HG03045 (cell line): Measurements from ENCODE around the gene CFAP410.
"Not testable (repeated sequence)": the region's sequence is repeated elsewhere in the genome, so short reads cannot be mapped to it uniquely, and the experiment has no call there.

Source experiments
- ATAC-seq: cut with Tn5 transposase; IDR thresholded peaks from one replicate; pipeline ENCODE4 v1.9.1; 2021; ENCODE audit warnings: mild to moderate bottlenecking, moderate library complexity; ENCODE audit not compliant: unreplicated experiment

The CFAP410 gene

DNA sequence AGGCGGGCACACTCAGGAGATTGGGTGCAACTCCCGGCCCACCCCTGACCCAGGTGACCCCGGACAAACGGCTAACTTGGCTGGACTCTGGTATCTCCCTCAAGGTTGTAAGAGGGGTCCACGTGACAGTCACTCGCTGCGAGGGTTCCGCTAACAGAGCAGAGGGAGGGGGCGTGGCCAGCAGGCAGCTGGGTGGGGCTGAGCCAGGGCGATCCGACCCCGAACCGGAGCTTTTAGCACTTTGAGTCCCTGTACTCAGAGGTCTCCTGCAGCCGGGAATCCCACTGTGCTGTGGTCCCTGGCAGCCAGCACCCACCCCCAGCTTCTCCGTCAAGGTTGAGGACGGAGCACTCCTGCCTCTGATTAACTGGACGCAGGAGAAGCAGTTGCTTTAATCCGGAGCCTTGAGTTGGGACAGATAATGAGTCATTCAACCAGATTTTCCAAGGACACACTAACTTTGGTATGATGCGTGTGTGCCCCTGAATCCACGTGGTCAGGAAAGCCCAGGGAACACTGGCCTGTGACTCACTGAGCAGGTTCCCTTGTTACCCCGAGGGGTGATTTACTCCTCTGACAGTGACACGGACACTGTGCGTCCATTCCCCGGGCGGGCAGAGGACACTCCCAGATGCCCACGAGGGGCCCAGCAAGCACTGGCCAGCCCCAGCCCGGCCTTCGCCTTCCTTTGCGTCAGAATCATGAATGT is 31.0 kb upstream of the CFAP410 start:
- no peak for ATAC-seq

DNA sequence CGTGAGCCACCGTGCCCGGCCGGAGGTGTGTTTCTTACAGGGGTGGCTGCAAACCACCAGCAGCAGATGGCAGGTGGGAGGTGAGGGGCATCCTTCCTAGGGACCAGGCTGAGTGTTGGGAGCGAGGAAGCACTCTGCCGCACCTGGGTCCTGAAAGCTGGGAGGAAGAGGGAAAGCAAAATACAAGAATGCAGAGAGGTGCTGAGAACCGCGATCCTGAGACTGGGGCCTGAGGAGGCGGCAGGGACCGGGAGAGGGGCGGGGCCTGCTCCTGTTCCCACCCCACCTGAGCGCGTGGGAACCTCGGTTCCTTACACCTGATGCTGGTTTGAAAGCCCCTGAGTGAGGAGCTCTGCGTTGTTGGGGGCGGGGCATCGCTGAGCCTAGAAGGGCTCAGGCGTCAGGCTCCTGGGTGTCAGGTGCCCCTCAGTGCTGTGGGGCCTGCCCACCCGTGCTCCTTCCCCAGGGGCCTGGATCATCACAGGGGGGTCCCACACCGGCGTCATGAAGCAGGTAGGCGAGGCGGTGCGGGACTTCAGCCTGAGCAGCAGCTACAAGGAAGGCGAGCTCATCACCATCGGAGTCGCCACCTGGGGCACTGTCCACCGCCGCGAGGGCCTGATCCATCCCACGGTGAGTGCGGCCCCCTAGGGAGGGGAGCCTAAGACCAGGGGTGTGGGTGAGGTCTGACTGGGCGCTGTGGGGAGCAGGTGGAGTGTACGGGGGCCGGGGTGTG is 29.7 kb upstream of the CFAP410 start:
- ATAC-seq = no peak

DNA sequence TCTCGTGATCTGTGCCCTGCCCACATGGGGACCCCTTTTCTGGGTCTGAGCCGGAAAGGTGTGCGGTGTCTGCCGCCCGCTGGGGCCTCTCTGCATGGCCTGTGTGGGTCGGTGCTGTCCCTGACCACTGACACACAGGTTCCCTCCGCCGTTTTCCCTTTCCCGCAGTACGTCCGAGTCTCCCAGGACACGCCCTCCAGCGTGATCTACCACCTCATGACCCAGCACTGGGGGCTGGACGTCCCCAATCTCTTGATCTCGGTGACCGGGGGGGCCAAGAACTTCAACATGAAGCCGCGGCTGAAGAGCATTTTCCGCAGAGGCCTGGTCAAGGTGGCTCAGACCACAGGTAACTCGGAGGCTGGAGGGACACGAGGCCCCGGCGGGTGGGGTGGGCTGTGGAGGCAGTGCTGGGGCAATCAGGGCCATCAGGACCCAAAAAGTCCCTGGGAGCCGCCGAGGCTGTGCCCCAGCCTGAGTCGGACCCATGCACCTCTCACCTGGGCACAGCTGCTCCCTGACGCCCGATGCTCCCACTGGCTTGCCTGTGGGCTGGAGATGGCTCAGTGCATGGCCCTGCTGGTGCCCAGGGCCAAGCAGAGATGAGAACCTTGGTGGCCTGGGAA is 27.5 kb upstream of the CFAP410 start:
- ATAC-seq = no peak

DNA sequence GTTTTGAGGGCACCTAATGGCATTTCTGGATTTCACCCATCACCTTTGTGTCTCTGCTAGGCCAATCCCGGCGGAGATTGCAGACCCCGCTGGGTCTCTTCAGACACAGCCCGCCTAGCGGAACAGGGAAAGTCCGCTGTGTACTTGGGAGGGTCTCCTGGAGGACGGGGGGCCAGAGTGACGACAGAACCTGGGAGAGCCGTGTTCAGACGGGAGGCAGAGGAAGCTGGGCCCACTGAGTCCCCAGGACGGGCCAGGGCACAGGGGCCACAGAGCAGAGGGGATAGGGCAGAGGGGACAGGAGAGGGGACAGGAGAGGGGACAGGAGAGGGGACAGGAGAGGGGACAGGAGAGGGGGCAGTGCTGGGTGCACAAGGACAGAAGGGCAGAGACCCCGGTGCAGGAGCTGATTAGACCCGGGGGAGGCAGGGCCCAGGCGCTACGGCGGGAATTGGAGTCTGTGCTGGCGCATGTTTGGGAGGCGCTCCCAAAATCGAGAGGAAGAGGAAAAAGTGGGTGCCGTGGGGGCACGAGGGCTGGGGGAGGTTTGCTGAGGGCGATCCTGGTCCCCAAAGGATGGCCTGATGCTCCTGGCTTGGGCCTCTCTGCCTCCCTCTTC is 26.9 kb upstream of the CFAP410 start:
- no peak for ATAC-seq

DNA sequence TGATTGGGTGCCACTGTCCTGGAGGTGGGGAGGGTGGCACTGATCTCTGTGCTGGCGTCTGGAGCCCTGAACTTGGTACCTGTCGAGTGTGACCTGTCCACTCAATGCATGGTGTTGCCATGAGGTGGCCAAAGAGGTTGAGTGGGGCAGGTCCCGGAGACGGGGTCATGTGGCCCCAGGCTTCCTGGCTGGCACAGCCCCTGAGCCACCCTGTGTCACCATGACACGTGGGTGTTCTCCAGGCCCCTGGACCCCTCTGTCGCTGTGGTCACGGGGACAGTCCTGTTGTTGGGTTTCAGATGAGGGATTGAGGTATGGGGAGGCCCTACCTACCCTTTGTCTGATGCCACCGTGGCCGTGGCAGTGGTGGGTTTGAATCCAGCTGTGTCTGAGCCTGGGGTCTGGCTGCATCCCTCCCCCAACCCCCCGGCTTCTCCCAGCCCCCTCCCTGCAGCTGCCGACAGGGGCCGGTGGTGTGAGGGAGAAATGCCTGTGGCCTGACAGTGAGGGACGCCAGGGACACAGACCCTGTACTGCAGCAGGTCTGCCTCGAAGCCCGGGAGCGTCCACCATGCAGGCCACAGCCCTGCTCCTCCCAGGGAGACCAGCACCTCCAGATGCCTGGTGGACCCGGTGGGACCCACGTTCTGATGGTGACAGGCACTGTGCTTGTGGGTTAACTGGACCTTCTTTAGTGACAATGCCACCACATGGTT is 26.2 kb upstream of the CFAP410 start:
- ATAC-seq = no peak

DNA sequence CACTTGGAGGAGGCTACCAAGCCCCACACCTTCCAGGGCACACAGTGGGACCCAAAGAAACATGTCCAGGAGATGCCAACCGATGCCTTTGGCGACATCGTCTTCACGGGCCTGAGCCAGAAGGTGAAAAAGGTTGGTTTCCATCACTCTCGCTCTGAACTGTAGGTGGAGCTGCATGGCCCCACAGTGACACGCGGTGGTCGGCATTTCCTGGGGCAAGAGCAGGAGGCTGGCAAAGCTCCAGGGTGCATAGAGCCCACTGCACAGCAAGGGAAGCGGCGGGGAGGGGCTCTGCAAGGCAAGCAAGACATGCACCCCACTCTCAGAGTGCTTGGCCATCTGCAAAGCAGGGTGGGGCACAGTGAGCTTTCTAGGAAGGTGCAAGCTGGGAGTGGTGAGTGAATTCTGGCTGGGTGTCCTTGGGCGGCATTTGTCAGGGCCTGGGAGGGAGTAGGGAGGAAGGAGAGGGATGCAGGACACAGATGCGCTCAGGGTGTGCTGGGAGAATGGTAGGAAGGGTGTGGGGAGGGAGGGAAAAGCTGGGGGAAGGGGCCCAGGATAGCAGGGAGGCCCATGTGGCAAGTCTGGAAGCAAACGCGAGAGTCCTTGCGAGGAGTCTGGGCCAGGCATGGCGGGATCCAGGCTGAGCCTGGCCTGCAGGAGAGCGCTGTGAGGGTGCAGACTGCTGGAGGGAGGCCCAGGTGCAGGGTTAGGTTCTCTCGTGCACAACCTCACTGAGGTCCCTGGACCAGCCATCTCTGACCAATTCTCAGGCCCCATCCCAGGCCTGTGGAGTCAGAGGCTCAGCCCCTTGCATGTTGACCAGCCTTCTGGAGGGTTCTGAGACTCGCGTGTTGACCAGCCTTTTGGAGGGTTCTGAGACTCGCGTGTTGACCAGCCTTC is 25.2 kb upstream of the CFAP410 start:
- no peak for ATAC-seq

DNA sequence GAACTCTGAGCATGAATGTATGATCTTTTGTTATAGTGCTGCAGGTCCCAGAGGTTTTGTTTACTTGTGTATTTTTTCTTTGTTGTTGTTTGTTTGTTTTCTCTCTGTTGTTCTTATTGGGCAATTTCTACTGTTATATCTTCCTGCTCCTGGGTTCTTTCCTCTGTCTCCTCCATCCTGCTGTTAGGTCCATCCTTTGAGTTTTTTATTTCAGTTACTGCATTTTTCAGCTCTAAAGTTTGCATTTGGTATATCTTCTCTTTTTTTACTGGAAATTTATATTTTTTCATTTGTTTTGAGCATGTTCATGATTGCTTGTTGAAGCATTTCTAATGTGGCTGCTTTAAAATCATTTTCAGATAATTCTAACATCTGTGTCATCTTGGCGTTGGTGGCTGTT is 24.1 kb upstream of the CFAP410 start:
- ATAC-seq = no peak

DNA sequence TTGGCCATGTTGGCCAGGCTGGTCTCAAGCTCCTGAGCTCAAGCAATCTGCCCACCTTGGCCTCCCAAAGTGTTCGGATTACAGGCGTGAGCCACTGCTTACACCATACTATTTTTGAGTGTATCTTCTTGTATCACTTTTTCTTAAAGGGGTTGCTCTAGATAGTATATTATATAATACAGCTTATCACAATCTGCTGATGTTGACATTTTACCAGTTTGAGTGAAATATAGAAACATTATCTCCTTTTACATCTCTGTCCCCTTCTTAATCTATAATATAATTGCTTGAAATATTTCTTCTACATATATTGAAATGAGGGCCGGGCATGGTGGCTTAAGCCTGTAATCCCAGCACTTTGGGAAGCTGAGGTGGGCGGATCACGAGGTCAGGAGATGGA is 22.7 kb upstream of the CFAP410 start:
- ATAC-seq = not testable (repeated sequence)

DNA sequence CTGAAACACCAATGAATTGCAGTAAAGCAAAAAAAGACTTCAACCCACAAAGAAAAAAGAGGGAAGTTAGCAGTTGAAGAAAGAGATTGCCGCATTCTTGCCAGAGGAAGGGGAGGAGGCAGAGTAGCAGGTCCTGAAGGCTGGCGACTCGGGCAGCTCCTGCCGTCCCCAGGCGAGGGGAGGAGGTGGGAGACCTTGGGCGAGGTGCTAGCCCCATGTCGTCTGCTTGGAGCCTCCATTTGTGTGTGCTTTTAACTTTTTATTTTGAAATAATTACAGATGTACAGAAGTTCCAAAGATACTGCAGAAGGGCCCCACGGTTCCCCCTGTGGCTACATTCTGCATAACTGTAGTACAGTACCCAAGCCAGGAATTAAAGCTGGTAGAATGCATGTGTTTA is 21.0 kb upstream of the CFAP410 start:
- ATAC-seq = no peak

DNA sequence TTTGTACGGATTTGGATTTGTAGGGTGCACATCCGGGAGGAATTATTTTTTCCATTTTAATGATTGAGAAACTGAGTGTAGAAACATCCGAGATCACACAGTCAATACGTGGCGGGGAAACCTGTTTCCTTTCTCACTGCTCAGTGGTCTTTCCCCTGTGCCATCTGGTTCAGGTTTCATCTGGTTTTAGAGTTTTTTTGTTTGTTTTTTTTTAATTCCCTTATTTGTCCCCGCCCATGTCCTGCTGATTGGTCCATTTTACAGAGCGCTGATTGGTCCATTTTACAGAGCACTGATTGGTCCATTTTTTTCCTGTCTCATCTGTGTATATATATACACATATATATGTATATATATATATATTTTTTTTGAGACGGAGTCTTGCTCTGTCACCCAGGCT is 20.2 kb upstream of the CFAP410 start:
- no peak for ATAC-seq

DNA sequence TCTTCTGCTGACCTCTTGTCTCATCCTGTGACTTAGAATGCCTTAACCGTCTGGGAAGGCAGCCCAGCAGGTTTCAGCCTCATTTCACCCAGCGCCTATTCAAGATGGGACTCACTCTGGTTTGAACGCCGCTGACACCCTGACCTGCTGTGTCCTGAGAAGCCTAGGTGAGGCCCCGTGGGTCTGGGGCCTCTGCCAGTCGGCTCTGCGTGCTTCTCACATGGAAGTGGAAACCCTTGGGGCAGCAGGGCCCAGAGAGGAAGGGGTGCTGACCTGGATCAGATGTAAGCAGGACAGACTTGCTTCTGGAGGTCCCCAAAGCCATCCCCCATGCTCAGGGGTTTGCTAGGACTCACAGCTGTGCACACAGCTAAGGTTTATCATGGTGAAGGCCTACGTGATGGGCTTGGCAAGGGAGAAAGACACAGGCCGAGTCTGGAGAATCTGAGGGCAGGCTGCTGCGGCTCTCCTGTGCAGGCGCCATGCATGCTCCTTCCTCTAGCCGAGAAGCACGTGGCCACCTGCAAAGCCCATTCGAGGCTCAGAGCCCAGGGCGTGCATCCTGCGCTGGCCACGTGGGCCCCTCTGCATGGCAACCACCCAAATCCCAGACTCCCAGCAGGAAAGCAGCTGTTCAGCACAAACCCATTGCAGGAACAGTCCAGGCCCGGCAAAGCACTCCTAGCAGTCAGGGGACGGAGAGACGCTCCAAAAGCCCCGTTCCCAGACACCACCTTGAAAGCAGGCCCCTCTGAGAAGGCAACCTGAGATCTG is 18.1 kb upstream of the CFAP410 start:
- no peak for ATAC-seq

DNA sequence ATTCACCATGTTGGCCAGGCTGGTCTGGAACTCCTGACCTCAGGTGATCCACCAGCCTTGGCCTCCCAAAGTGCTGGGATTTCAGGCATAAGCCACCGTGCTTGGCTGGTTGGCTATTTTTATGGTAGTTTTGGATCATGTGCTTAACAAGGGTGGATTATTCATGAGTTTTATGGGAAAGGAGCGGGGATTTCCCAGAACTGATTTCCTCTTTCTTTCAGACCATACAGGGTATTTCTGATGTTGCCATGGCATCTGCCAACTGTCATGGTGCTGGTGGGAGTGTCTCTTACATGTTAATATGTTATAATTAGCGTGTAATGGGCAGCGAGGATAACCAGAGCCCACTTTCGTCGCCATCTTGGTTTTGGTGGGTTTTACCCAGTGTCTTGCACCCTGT is 17.4 kb upstream of the CFAP410 start:
- ATAC-seq = no peak

DNA sequence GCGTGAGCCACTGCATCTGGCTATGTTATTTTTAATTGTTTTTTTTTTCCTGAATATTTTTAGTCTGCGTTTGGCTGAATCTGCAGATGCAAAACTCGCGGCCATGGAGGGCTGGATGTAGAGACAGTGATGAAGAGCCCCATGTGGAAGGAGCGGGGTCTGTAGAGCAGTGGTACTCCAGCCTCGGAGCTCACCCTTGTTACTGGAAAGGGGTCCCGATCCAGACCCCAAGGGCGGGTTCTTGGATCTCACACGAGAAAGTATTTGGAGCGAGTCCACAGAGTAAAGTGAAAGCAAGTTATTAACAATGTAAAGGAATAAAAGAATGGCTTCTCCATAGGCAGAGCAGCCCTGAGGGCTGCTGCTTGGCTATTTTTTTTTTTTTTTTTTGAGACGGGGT is 17.0 kb upstream of the CFAP410 start:
- ATAC-seq = no peak

DNA sequence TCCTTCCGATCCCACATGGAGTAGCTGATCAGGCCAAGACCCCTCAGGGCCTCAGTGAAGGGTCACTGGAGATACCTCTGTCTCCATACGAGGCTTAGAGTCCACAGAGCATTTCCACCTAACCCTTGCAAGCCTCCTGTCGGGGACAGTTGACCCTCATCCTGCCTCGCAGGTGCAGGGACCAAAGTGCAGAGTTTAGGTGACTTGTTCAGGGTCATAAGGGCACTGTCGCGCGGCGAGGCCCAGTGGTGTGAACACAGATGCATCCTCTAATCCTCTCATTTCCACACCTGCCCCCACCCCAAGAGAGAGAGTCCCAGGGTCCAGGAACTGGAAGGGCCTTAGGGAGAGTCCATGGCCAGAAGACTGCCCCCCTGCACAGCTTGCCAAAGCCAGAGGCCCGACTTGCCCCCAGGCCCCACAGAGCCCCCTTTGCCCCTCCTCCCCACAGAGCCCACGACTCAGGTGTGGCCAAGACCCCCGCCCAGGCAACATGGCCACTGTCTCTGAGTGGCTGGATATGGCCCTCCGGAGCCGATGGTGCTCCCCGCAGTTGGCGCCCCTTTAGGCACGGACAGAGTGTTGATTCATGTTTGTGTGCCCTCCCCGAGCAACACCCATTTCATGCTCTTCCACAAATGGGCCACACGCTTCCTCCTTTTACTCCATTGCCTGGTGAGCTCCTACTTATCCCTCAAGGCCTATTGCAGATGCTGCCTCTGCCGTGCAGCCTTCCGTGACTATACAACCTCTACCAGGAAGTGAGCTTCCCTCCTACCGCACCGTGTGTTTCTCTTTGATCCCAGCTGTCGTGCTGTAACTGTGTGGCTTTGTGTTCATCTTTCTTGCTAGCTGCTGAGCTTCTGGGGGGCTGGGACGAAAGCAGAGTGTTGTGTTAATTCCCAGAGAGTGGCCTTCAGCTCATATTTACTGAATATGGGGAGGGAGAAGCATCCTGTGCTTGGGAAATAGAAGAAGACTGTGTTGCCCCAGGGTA is 15.9 kb upstream of the CFAP410 start:
- ATAC-seq = no peak

DNA sequence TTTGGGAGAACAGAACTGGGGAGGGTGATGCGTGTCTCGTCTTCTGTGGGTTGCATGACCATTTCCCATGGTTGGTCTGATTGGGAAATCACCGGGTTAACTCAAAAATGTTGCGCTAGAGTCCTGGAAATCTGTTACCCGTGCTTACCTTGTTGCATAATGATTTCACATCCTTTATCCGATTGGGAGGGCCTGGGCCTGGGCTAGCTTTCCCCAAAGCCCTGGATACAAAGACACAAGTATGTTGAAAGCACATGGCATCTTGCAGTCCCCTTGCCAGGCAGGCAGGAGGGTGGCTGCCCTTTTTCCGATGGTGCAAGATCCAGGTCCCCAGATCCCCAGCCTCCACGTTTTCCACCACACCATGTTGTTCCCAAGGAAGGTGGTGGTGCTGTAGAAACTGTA is 14.8 kb upstream of the CFAP410 start:
- no peak for ATAC-seq

DNA sequence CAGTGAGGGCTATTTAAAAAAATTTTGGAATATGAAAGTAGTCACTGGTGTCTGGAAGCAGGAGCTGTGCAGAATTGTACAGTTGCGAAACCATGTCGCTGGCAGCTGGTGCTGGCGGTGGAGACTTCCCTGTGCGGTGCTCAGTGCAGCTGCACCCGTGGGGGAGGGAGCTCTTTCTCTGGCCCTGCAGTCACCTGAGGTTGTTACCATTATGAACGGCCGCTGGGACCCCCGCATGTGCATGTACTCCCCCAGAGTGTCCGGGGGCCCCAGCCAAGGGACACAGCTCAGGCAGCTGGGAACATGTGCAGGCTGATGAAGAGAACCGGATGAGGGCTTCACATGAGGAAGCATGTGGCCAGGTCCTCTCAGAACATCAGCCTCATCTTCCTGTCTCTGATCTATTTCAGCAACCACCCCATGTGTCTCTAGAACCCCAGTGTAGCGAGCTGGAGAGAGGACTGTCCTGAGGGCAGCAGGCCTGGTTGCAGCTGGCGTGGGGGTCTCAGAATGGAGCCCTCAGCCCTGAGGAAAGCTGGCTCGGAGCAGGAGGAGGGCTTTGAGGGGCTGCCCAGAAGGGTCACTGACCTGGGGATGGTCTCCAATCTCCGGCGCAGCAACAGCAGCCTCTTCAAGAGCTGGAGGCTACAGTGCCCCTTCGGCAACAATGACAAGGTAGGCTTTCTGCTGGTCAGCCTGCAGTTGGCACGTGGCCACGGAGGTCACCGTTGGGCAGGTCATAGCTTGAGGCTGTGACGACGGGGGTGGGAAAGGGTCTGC is 14.2 kb upstream of the CFAP410 start, which contains the start of gene TRPM2:
Gene TRPM2 (plus strand): TSS at position 431 of the 780 bp plus-strand sequence. CDS start 80 bp downstream, at position 511.
- ATAC-seq = no peak

DNA sequence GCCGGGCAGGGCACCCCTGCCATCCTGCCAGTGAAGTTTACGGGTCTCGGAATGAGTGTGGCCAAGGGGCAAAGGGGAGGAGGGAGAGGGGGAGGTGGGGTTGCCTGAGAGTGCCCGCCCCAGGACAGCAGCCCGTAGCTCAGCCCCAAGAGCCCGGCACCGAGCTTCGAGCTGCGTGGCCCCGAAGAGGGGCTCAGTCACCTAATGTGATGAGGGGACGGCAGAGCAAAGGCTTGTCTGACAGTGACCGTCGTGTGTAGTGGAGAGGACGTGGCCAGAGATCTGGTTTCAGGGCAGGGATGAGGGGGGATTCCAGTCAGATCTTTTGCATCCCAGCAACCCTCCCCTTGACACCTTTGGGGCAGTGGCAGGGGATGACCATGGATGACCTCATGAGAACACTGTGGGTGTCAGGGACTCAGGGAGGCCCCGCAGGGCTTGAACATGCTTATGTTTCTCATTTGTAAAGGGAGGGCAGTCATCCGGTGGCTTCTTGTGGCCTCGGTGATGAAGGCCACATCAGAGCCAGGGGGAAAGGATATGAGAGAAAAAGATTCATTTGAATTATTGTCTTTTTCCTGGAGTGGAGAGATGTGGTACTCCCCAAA is 13.2 kb upstream of the CFAP410 start:
- no peak for ATAC-seq
